GM19240 (cell line): Measurements from ENCODE around the gene MTURN.
"Not testable (repeated sequence)": the region's sequence is repeated elsewhere in the genome, so short reads cannot be mapped to it uniquely, and the experiment has no call there.

Experiments
- DNase-seq: peaks from one replicate; pipeline ENCODE4 v3.0.0; 2011; ENCODE audit warnings: low spot score; ENCODE audit not compliant: insufficient read length

The MTURN gene

DNA sequence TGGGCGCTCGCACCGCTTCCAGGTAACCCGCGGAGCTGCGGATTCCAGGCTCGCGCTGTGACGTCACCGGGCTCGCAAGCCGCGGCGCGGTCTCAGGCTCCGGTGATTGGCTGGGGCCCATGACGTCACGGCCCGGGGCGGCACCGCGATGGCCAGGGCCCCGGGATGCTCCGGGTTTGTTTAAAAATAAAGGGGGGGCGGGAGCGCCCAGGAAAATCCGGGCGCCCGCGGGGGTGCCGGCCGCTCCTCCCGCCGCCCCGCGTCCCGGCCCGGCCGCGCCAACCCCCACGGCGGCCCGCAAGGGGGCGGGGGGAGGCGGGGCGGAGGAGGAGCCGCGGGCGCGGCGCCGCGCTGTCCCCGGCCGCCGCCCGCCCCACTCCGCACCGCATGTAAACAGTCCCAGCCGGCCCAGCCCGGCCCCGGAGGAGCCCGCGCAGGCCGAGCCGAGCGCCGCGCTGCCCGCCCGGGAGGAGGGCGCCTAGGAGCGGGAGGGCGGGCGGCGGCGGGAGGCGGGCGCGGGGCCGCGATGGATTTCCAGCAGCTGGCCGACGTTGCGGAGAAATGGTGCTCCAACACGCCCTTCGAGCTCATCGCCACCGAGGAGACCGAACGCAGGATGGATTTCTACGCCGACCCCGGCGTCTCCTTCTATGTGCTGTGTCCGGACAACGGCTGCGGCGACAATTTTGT is at the start of gene MTURN:
MTURN (plus strand) TSS at position 376 of the 690 bp plus-strand sequence; CDS start at position 527, 151 bp downstream.
- DNase-seq: peak; percentile 95

DNA sequence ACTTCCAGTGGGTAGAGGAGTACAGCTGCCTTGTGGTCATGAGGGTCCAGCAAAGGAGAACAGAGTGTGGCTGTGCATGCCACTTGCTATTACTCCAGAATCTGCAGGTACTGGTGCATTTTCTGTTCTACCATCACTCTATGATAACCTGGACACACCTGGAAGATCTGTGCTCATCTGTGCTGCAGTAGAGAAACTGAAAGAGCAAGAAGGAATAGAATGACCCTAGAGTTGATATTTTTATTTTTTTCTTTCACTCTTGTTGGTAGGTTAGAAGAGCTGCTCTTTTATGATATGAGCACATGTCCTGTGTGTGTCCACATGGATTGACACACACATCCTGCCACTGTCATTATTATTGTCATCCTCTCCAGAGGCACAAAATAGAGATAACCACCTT is 48.3 kb upstream of the MTURN start:
- DNase-seq: no peak

- DNase-seq: no peak
Observed at GRCh38 chr7:30087371-30087770, 47.4 kb upstream of the MTURN start.

GRCh38 chr7:30088362-30088761 is 46.4 kb upstream of the MTURN start:
- no peak for DNase-seq

- no peak for DNase-seq
Observed at GRCh38 chr7:30090111-30090510, 44.7 kb upstream of the MTURN start.

DNA sequence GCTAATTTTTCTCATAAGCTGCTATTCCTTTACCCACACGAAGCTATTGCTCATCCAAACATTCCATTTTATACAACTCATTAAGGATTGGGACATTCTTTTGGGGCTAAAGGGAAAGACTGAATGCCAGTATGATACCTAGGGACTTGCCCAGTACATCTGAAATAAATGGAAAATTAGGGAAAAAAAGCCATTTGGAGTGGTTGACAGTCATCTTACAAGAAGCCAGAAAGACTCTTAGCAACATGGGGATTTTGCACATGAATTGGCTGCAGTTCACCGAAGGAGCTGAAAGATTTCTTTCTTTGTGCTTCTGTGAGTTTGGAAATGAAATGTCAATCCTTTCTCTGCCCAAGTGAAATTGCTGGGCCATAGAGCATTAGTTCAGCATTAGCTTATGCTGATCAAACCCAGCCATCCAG is 43.3 kb upstream of the MTURN start:
- DNase-seq: no peak

DNA sequence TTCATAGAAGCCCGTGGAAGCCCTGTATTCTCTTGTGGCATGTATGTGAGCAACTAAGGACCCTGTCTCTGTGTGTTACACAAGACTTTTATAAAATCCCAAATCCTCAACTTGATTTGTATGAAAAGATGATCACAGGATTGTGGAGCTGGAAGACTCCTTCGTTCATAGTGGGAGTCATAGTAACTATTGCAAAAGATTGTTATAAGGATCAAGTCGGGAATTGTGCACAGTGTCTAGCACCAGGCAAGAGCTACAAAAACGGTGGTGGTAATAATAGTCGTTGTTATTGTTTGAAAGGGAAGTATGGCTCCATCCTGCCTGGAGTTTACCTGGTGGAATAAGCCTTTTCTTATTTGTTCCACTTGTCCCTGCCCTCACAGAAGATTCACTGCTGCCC is 42.8 kb upstream of the MTURN start:
- DNase-seq: no peak

GRCh38 chr7:30093420-30093952 is 41.3 kb upstream of the MTURN start:
- DNase-seq: no peak

DNA sequence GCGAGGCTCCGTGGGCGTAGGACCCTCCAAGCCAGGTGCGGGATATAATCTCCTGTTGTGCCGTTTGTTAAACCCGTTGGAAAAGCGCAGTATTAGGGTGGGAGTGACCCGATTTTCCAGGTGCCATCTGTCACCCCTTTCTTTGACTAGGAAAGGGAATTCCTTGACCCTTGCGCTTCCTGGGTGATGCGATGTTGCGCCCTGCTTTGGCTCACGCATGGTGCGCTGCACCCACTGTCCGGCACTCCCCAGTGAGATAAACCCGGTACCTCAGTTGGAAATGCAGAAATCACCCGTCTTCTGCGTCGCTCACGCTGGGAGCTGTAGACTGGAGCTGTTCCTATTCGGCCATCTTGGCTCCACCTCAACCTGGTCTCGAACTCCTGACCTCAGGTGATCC is 36.2 kb upstream of the MTURN start:
- DNase-seq: not testable (repeated sequence)

- no peak for DNase-seq
Observed at GRCh38 chr7:30102281-30102680, 32.5 kb upstream of the MTURN start.

- no peak for DNase-seq
Observed at GRCh38 chr7:30104157-30104556, 30.6 kb upstream of the MTURN start.

- DNase-seq: no peak
Observed at GRCh38 chr7:30112103-30112713, 22.6 kb upstream of the MTURN start.

- no peak for DNase-seq
Observed at GRCh38 chr7:30113144-30113543, 21.6 kb upstream of the MTURN start.

DNA sequence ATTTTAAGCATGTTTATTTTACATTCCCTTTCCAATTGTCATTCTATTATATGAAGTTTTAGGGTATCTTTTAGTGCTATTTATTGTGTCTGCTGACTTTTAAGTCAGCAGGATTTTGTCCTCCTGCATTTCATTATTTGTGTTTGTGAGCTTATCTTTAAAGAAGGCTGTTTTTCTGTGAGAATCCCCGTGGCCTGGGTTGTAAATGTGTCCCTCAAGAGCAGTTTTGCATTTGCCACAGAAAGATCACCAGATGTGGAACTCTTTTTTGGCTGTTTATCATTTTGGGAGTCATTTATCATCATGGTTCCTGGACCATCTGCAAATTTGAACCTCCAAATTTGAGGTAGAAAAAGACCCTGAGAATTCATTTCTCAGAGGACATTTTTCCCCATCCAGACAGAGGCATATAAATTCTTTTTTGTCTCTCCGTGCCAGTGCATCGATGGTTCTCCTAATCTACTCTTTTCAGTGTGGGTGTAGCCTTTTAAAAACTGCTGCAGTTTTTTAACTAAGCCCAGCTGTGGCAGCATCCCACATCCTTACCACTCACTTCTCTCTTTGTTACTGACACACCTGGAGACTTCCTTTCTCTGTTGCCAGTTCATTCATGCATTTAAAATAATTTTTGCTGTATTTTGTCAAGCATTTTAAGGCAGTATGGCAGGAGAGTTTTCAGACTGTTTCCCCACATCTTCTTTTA is 20.1 kb upstream of the MTURN start:
- no peak for DNase-seq

GRCh38 chr7:30115709-30116297 is 19.0 kb upstream of the MTURN start:
- no peak for DNase-seq

GRCh38 chr7:30116771-30117170 is 18.0 kb upstream of the MTURN start:
- DNase-seq: no peak

- DNase-seq: no peak
Observed at GRCh38 chr7:30117896-30118295, 16.9 kb upstream of the MTURN start.

GRCh38 chr7:30119890-30120577 is 14.8 kb upstream of the MTURN start:
- no peak for DNase-seq

GRCh38 chr7:30133736-30134610 is 813 bp upstream of the MTURN start:
- no peak for DNase-seq
